Effector memory CD4-positive, alpha-beta T cell (primary cell): ENCODE measurements around the gene LRP2.
"Not testable (repeated sequence)": the region's sequence is repeated elsewhere in the genome, so short reads cannot be mapped to it uniquely, and the experiment has no call there.

Experiments
- DNase-seq, 3 donors: peaks; one replicate each; pipeline ENCODE4 v3.0.0-alpha.2; 2020
- H3K27ac ChIP-seq: 2 replicates; pipeline ENCODE4 v1.7.0; 2013; ENCODE audit warnings: mild to moderate bottlenecking, low read length, moderate library complexity; ENCODE audit not compliant: insufficient read depth, poor library complexity, severe bottlenecking
- H3K27me3 ChIP-seq: replicated peaks from 2 replicates; pipeline ENCODE4 v1.7.0; 2013; ENCODE audit warnings: mild to moderate bottlenecking, low read length; ENCODE audit not compliant: insufficient read depth, control insufficient read depth, poor library complexity, severe bottlenecking
- H3K36me3 ChIP-seq: 2 replicates; pipeline ENCODE4 v1.7.0; 2013; ENCODE audit warnings: mild to moderate bottlenecking, low read length, moderate library complexity; ENCODE audit not compliant: control insufficient read depth, insufficient read depth
- H3K4me1 ChIP-seq: 2 replicates; pipeline ENCODE4 v1.7.0; 2013; ENCODE audit warnings: low read length, mild to moderate bottlenecking; ENCODE audit not compliant: control insufficient read depth, insufficient read depth, poor library complexity, severe bottlenecking
- H3K4me3 ChIP-seq: 2 replicates; pipeline ENCODE4 v1.7.0; 2013; ENCODE audit warnings: low read length, low read depth, mild to moderate bottlenecking; ENCODE audit not compliant: insufficient read depth, poor library complexity, severe bottlenecking
- H3K9me3 ChIP-seq: 2 replicates; pipeline ENCODE4 v1.7.0; 2013; ENCODE audit warnings: mild to moderate bottlenecking, low read length, moderate library complexity; ENCODE audit not compliant: control insufficient read depth

Gene LRP2

DNA sequence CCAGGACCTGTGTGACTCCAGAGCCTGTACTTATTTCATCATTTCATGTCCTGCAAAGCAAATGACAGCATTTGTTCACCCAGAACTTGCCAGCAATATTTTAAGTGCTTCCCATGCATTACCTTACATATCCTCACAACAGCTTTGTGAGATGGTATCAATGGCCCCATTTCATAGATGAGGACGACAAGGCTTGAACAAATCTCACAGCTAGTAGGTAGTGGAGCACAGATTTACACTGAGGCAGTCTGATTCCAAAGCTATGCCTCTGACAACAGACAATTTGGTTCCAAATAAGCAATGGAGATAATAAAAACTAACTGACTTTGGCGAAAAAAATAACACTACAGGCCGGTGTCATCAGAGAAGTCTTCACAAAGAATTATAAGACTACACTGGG, 33.5 kb downstream of the LRP2 start:
- Histone ChIP-seq H3K36me3 (no peaks in the 10 kb centered on the region), H3K4me3 (no peak overlapping the region), H3K27me3 (no peaks in the 10 kb centered on the region), H3K27ac (no peak overlapping the region), H3K4me1 (no peaks in the 10 kb centered on the region), H3K9me3 (no peaks in the 10 kb centered on the region)
- DNase-seq: no peak

DNA sequence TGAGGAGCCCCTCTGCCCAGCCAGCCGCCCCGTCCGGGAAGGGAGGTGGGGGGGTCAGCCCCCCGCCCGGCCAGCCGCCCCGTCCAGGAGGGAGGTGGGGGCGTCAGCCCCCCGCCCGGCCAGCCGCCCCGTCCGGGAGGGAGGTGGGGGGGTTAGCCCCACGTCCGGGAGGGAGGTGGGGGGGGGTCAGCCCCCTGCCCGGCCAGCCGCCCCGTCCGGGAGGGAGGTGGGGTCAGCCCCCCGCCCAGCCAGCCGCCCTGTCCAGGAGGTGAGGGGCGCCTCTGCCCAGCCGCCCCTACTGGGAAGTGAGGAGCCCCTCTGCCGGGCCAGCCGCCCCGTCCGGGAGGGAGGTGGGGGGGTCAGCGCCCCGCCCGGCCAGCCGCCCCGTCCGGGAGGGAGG, 34.5 kb downstream of the LRP2 start:
- H3K27ac ChIP-seq, H3K36me3 ChIP-seq, H3K9me3 ChIP-seq, DNase-seq, H3K4me3 ChIP-seq, H3K4me1 ChIP-seq, H3K27me3 ChIP-seq: not testable (repeated sequence)

DNA sequence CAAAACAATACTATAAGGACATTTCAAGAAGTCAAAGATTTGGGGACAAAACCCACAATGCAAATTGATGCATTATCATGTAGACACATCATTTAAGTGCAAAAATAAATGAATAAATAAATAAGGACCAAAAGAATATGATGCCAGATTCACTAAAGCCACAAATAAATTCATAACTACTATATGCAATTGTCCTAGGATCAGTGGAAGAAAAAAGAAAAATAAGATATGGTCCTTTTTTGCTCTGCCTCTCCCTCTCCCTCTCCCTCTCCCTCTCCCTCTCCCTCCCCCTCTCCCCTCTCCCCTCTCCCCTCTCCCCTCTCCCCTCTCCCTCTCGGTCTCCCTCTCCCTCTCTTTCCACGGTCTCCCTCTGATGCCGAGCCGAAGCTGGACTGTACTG, 36.4 kb downstream of the LRP2 start:
- not testable (repeated sequence) for H3K27ac ChIP-seq, H3K27me3 ChIP-seq, DNase-seq, H3K36me3 ChIP-seq, H3K4me3 ChIP-seq, H3K4me1 ChIP-seq, H3K9me3 ChIP-seq

DNA sequence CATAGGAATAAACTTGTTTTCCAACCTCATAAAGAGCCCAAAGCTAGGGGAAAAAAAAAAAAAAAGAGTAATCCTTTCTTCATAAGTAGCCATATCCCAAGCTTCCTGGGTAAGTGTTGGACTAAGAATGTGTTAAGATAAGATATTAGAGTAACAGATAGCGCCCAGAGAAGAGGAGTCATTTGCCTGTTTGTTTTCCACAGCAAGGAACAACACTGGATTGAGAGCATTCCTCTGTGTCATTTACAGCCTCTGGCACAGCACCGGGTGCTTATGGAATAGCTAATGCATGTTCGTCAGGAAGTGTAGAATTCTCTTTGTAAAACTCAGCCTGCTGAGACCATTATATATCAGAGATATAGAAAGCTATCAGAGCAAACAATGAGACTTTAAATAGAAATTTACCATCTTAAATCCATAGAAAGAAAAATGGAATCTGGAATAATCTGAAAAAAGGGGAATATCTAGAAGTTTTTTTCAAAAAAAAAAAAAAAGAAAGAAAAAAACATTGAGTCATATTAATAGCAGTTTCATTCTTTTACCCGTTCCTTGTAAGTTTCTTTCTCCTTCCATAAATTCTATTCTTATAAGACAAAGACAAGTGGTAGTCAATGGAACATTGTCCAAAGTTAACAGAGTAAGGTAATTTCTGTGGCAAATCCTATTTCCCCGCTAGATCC, 37.6 kb downstream of the LRP2 start:
- no peak overlapping the region for H3K27ac ChIP-seq
- H3K36me3 ChIP-seq: no peaks in the 10 kb centered on the region
- no peaks in the 10 kb centered on the region for H3K9me3 ChIP-seq
- H3K4me3 ChIP-seq: no peak overlapping the region
- DNase-seq: no peak
- no peaks in the 10 kb centered on the region for H3K27me3 ChIP-seq
- H3K4me1 ChIP-seq: no peaks in the 10 kb centered on the region

DNA sequence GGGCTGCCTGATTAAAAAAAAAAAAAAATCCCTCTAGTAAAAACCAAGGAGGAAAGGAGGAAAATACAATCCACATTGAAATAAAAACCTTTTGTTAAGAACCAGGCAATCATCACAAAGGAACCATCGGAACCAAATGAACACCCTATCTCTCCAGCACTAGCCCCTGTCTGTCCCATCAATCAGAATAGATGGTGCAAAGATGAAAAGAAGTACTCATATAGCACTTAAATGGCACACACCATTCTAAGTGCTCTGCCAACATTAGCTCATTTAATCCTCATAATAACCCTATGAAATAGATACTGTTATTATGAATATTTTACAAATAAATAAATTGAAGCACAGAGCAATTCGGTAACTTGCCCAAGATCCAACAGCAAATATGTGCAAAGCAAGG, 38.5 kb downstream of the LRP2 start:
- H3K9me3 ChIP-seq: no peaks in the 10 kb centered on the region
- H3K27ac ChIP-seq: no peak overlapping the region
- no peak for DNase-seq
- H3K36me3 ChIP-seq: no peaks in the 10 kb centered on the region
- no peaks in the 10 kb centered on the region for H3K27me3 ChIP-seq
- no peak overlapping the region for H3K4me3 ChIP-seq
- H3K4me1 ChIP-seq: no peaks in the 10 kb centered on the region

DNA sequence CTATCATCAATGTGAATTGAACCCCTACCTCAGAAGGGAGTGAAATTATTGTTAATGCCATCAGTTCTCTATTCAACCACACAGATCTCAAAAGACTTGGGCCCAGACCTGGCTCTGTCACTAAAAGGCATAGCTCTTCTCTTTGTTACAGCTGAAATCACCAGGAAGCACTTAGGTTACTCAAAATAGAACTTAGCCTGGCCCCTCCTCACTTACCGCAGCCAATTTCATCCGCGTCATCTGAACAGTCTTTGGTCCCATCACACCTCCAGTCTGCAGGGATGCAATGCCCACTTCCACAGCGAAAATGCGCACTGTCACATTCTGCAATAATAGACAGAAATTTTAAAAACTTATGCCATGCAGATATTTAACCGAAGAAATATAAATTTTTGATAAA, 41.8 kb downstream of the LRP2 start:
- no peaks in the 10 kb centered on the region for H3K9me3 ChIP-seq

DNA sequence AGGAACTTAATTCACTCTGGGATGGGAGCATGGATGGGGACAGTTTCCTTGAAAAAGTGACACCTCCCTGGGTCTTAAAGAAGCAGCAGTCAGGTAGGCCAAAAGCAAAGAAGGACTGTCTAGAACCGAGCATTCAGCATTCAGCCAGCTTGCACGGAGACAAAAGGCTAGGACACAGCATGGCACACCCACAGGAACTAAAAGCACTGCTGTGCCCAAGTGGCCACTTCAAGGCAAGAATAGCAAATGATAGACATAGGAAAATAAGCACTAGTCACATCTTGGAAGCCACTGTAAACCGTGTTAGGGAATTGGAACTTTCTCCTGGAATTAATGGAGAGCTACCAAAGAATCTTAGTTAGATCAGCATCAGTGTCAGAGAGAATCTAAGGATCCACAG, 47.0 kb downstream of the LRP2 start:
- no peak overlapping the region for H3K4me3 ChIP-seq
- no peak overlapping the region for H3K27ac ChIP-seq
- H3K36me3 ChIP-seq: no peaks in the 10 kb centered on the region
- H3K4me1 ChIP-seq: no peaks in the 10 kb centered on the region
- H3K9me3 ChIP-seq: no peaks in the 10 kb centered on the region
- no peak for DNase-seq
- no peaks in the 10 kb centered on the region for H3K27me3 ChIP-seq

More for the DNA sequence above, 41.8 kb downstream of the LRP2 start:
- Histone ChIP-seq H3K4me3 (no peak overlapping the region), H3K27me3 (no peaks in the 10 kb centered on the region), H3K36me3 (no peaks in the 10 kb centered on the region), H3K4me1 (no peaks in the 10 kb centered on the region), H3K27ac (no peak overlapping the region)
- DNase-seq: no peak

DNA sequence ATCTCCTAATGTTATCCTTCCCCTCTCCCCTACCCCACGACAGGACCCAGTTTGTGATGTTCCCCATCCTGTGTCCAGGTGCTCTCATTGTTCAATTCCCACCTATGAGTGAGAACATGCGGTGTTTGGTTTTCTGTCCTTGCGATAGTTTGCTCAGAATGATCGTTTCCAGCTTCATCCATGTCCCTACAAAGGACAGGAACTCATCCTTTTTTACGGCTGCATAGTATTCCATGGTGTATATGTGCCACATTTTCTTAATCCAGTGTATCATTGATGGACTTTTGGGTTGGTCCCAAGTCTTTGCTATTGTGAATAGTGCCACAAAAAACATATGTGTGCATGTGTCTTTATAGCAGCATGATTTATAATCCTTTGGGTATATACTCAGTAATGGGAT, 54.0 kb downstream of the LRP2 start:
- not testable (repeated sequence) for H3K27me3 ChIP-seq, H3K27ac ChIP-seq, H3K4me3 ChIP-seq, H3K9me3 ChIP-seq, DNase-seq, H3K36me3 ChIP-seq, H3K4me1 ChIP-seq

DNA sequence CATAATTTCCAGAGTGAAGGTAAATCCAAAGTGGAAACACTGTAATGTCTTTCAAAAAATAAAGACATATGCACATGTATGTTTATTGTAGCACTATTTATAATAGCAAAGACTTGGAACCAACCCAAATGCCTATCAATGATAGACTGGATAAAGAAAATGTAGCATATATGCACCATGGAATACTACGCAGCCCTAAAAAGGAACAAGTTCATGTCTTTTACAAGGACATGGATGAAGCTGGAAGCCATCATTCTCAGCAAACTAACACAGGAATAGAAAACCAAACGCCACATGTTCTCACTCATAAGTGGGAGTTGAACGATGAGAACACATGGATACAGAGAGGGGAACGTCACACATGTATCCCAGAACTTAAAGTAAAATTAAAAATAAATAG, 57.6 kb downstream of the LRP2 start:
- not testable (repeated sequence) for H3K9me3 ChIP-seq, H3K27ac ChIP-seq, H3K27me3 ChIP-seq, DNase-seq, H3K4me1 ChIP-seq, H3K36me3 ChIP-seq, H3K4me3 ChIP-seq

DNA sequence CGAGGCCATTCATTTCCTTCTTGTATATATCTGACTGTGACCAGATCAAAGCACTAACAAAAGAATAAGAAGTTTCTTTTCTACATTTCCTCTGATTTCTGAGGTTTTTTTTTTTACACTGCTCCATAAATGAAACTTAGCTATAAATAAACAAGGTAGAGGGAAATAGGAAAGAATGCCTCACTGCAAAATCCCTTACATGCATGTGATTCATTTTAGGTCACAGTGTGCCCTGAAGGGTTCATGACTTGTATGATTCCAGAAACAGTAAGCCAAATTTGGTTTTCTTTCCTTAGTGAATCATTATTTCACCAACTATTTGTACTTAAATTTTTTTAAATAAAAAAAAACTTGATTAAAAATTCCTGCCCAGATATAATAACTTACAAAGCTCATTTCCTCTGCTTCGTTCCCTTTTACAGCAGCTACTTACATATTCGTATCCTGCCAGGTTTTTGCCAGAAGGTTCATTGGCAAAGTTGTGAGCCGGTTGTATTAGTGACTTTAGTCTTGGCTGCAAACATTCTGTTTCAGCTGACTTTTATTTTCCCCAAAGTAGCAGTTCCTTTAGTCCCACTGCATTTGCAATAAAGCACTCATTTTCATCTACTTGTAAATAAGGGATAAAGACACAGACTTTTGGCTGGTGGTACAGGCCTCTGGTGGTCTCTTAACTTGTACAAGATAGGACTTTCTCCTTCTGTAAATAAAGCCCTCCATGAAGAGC, 58.6 kb downstream of the LRP2 start:
- DNase-seq: no peak
- no peak overlapping the region for H3K4me3 ChIP-seq
- H3K4me1 ChIP-seq: no peaks in the 10 kb centered on the region
- H3K27me3 ChIP-seq: no peaks in the 10 kb centered on the region
- H3K36me3 ChIP-seq: no peaks in the 10 kb centered on the region
- no peak overlapping the region for H3K27ac ChIP-seq
- H3K9me3 ChIP-seq: no peaks in the 10 kb centered on the region
